SK-N-SH treated with all-trans-retinoic acid at 6 μM for 48 hours (cell line): ENCODE results near the gene LMF1.

ENCODE experiments used
- ATAC-seq: fragments of 200-7000 bp; cut with Tn5 transposase; 3 replicates; pipeline ENCODE4 v1.9.1; 2020; ENCODE audit warnings: mild to moderate bottlenecking, moderate library complexity
- ARNTL ChIP-seq: fragments of 450-650 bp; formaldehyde crosslinking; IDR thresholded peaks from 2 replicates; pipeline ENCODE4 v1.5.0; 2020; ENCODE audit warnings: low read depth, mild to moderate bottlenecking, moderate library complexity, borderline replicate concordance
- BACH2 ChIP-seq: fragments of 250-450 bp; sonication (Bioruptor Pico); IDR thresholded peaks from 2 replicates; pipeline ENCODE4 v1.9.0; 2021; ENCODE audit warnings: mild to moderate bottlenecking, borderline replicate concordance
- CREB5 ChIP-seq: fragments of 250-450 bp; sonication (Bioruptor Pico); IDR thresholded peaks from 2 replicates; pipeline ENCODE4 v1.5.1; 2020; ENCODE audit warnings: low read depth, mild to moderate bottlenecking, moderate library complexity
- CSDC2 ChIP-seq: fragments of 250-450 bp; sonication (Bioruptor Pico); IDR thresholded peaks from 2 replicates; pipeline ENCODE4 v1.5.0; 2020; ENCODE audit warnings: mild to moderate bottlenecking, moderate library complexity
- ESRRG ChIP-seq: fragments of 250-450 bp; sonication (Bioruptor Pico); IDR thresholded peaks from 2 replicates; pipeline ENCODE4 v1.6.1; 2021; ENCODE audit warnings: mild to moderate bottlenecking
- GLIS3 ChIP-seq: fragments of 250-450 bp; sonication (Bioruptor Pico); IDR thresholded peaks from 2 replicates; pipeline ENCODE4 v1.5.0; 2020; ENCODE audit warnings: mild to moderate bottlenecking, moderate library complexity
- ISL1 ChIP-seq: fragments of 250-450 bp; sonication (Bioruptor Pico); IDR thresholded peaks from 2 replicates; pipeline ENCODE4 v2.1.2; 2022; ENCODE audit warnings: mild to moderate bottlenecking, moderate library complexity
- PATZ1 ChIP-seq: fragments of 250-450 bp; sonication (Bioruptor Pico); IDR thresholded peaks from 2 replicates; pipeline ENCODE4 v1.8.0; 2020; ENCODE audit warnings: mild to moderate bottlenecking, moderate library complexity, borderline replicate concordance
- PPARA ChIP-seq: fragments of 250-450 bp; sonication (Bioruptor Pico); IDR thresholded peaks from 2 replicates; pipeline ENCODE4 v1.5.0; 2020; ENCODE audit warnings: mild to moderate bottlenecking, borderline replicate concordance
- RARB ChIP-seq: fragments of 250-450 bp; sonication (Bioruptor Pico); IDR thresholded peaks from 2 replicates; pipeline ENCODE4 v1.8.0; 2021; ENCODE audit warnings: mild to moderate bottlenecking, moderate library complexity
- SNAI2 ChIP-seq: fragments of 250-450 bp; sonication (Bioruptor Pico); IDR thresholded peaks from 2 replicates; pipeline ENCODE4 v1.5.0; 2020; ENCODE audit warnings: mild to moderate bottlenecking, moderate library complexity
- TCF4 ChIP-seq: fragments of 250-450 bp; sonication (Bioruptor Pico); IDR thresholded peaks from 2 replicates; pipeline ENCODE4 v1.8.0; 2021; ENCODE audit warnings: mild to moderate bottlenecking, moderate library complexity, borderline replicate concordance
- TOX ChIP-seq: fragments of 250-450 bp; sonication (Bioruptor Pico); IDR thresholded peaks from 2 replicates; pipeline ENCODE4 v1.8.0; 2021; ENCODE audit warnings: mild to moderate bottlenecking, moderate library complexity, borderline replicate concordance
- TSHZ2 ChIP-seq: fragments of 250-450 bp; sonication (Bioruptor Pico); IDR thresholded peaks from 2 replicates; pipeline ENCODE4 v1.5.0; 2020; ENCODE audit warnings: mild to moderate bottlenecking, moderate library complexity
- ZC3H10 ChIP-seq: fragments of 250-450 bp; sonication (Bioruptor Pico); IDR thresholded peaks from 2 replicates; pipeline ENCODE4 v1.5.1; 2021; ENCODE audit warnings: mild to moderate bottlenecking, moderate library complexity
- ZFP3 ChIP-seq: fragments of 250-450 bp; sonication (Bioruptor Pico); IDR thresholded peaks from 2 replicates; pipeline ENCODE4 v1.5.0; 2020; ENCODE audit warnings: mild to moderate bottlenecking, moderate library complexity
- ZNF565 ChIP-seq: fragments of 450-650 bp; formaldehyde crosslinking; conservative IDR thresholded peaks from 2 replicates; pipeline ENCODE4 v1.5.0; 2020; ENCODE audit warnings: low read depth, mild to moderate bottlenecking, moderate library complexity
- ZNF70 ChIP-seq: fragments of 450-650 bp; formaldehyde crosslinking; IDR thresholded peaks from 2 replicates; pipeline ENCODE4 v1.5.0; 2020; ENCODE audit warnings: mild to moderate bottlenecking, moderate library complexity
- ZNF8 ChIP-seq: fragments of 450-650 bp; formaldehyde crosslinking; IDR thresholded peaks from 2 replicates; pipeline ENCODE4 v1.5.0; 2020; ENCODE audit warnings: mild to moderate bottlenecking, moderate library complexity
- TF ChIP-seq, protein P1 (sequence below): fragments of 250-450 bp; sonication (Bioruptor Pico); IDR thresholded peaks from 2 replicates; pipeline ENCODE4 v1.8.0; 2021; ENCODE audit warnings: low read depth, mild to moderate bottlenecking, moderate library complexity, borderline replicate concordance

LMF1 gene

GRCh38 chr16:818132-818531 lies 152.7 kb downstream of the LMF1 start:
- TF ChIP-seq PPARA (CRISPR knock-in tag) (no peak), ZFP3 (CRISPR knock-in tag) (no peak), ZNF70 (no peak), ZC3H10 (CRISPR knock-in tag) (no peak), ZNF8 (no peak), RARB (no peak), ARNTL (CRISPR knock-in tag) (no peak)
- TF ChIP-seq, protein P1, sequence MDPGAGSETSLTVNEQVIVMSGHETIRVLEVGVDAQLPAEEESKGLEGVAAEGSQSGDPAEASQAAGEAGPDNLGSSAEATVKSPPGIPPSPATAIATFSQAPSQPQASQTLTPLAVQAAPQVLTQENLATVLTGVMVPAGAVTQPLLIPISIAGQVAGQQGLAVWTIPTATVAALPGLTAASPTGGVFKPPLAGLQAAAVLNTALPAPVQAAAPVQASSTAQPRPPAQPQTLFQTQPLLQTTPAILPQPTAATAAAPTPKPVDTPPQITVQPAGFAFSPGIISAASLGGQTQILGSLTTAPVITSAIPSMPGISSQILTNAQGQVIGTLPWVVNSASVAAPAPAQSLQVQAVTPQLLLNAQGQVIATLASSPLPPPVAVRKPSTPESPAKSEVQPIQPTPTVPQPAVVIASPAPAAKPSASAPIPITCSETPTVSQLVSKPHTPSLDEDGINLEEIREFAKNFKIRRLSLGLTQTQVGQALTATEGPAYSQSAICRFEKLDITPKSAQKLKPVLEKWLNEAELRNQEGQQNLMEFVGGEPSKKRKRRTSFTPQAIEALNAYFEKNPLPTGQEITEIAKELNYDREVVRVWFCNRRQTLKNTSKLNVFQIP (CRISPR knock-in tag), result no peak
- ATAC-seq, result no peak

- TF ChIP-seq CREB5 (no peak), TSHZ2 (CRISPR knock-in tag) (no peak), BACH2 (no peak)
- no peak for ATAC-seq
These were observed 153.5 kb downstream of the LMF1 start for GRCh38 chr16:817001-817906.

DNA sequence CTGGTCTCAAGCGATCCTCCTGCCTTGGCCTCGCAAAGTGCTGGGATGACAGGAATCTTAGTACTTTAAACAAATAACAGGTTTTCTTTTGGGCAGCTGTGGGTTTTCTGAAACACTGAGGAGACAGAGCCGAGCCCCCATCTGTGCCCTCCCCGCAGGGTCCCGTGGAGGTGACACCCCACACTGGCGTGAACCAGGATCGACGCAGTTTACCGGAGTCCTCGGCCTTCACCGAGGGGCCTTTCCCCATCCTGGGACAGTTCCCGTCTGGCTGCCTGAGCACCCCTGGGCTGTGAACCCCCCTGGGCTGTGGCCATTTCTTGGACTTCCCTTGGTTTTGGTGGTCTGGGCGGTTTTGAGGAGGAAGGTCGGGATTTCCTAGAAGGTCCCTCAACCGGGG lies 154.9 kb downstream of the LMF1 start:
- ATAC-seq, result no peak
- TF ChIP-seq ESRRG (CRISPR knock-in tag), result no peak
- TF ChIP-seq ZNF8, result no peak

- no peak; the same call in 2 of the 3 replicates for ATAC-seq
- TF ChIP-seq CSDC2 (CRISPR knock-in tag), result no peak
- TF ChIP-seq SNAI2 (CRISPR knock-in tag), result no peak
- no peak for TF ChIP-seq CREB5
- no peak for TF ChIP-seq PATZ1 (CRISPR knock-in tag)
- TF ChIP-seq RARB, result no peak
- no peak for TF ChIP-seq GLIS3 (CRISPR knock-in tag)
- TF ChIP-seq ZFP3 (CRISPR knock-in tag), result no peak
- no peak for TF ChIP-seq TOX (CRISPR knock-in tag)
- TF ChIP-seq ZNF565 (CRISPR knock-in tag), result no peak
- TF ChIP-seq ZNF70, result no peak
- TF ChIP-seq PPARA (CRISPR knock-in tag), result no peak
- TF ChIP-seq ARNTL (CRISPR knock-in tag), result no peak
- no peak for TF ChIP-seq BACH2
- TF ChIP-seq TCF4 (CRISPR knock-in tag), result no peak
- no peak for TF ChIP-seq ZNF8
- TF ChIP-seq ZC3H10 (CRISPR knock-in tag), result no peak
- TF ChIP-seq, protein P1 (CRISPR knock-in tag), result no peak
- no peak for TF ChIP-seq ISL1 (CRISPR knock-in tag)
- TF ChIP-seq ESRRG (CRISPR knock-in tag), result no peak
- TF ChIP-seq, all 23 proteins: peak for 0
These were observed 155.8 kb downstream of the LMF1 start for GRCh38 chr16:814974-815373.
